Medulla oblongata (tissue), 1 donor: ENCODE data around the gene NAA25.
A peak's percentile ranks its signal among the peaks of the same experiment; 100 is the strongest.

Experiments used
- DNase-seq: peaks from one replicate; pipeline ENCODE4 v3.0.0-alpha.2; 2015; ENCODE audit errors: extremely low spot score

The NAA25 gene

DNA sequence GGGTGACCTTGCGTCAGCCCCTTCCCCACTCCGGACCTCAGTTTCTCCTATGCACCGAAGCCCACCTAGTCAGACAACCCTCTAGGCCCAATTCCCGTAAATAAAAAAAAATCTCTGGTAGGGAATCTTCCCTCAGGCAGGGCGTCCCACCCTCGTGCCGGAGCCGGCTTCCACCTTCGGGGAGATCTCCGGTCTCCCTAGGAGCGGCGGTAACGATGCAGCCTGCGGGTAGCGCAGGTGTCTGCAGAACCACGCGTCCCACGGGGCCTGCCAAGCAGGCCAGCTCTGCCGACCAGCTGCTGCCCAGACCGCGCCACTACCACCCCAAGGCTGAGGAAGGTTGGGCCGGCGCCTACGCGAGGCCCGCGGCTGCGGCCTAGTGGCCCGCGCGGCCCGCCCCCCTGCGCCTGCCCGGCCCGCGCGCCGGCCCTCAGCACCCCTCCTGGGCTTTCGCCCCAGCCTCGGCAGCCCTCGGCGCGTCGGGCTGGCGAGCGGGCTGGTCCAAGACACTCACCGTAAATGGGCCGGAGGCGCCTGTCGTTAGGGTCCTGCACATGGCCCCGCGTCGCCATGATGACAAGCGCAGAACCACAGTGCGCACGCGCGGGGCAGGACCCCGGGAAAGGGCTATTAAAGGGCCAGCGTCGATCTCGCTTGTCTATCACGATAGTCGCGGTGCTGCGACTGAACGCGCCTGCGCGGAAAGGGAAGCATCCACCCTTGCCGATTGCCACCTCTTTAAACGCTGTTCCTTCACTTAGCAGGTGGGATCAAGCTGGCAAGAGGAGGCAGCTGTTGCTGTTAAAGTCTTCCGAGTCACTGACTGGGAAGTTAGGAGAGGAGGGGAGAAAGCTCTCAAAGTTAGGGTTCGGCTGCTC lies at the start of gene NAA25:
NAA25 (minus strand) TSS at position 582 of the 878 bp plus-strand sequence; CDS start at position 572, 10 bp downstream.
- DNase-seq, result peak; percentile 94

- no peak for DNase-seq
Measured at GRCh38 chr12:112153893-112154219, 45.3 kb upstream of the NAA25 start.

GRCh38 chr12:112153181-112153892 lies 44.8 kb upstream of the NAA25 start:
- DNase-seq, result no peak

GRCh38 chr12:112151766-112152541 lies 43.4 kb upstream of the NAA25 start:
- no peak for DNase-seq

GRCh38 chr12:112149596-112149995 lies 41.0 kb upstream of the NAA25 start:
- DNase-seq, result no peak

DNA sequence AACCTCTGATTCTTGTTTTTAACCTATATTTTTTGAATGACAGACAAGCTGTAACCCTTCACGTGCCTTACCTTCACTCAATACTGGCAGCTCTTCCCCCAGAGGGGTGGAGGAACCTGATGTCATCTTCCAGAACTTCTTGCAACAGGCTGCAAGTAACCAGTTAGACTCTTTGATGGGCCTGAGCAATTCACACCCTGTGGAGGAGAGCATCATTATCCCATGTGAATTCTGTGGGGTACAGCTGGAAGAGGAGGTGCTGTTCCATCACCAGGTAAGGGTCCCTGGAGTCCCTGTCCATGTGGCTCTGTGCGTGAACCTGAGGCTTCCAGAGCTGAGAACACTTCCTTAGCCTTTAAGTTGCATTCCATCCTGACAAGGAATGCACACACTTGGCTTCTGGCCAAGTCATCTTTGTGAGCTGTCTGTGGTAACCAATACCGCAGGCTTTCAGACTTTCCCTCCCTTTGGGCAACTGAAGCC lies 39.5 kb upstream of the NAA25 start:
- DNase-seq, result no peak

- DNase-seq, result no peak
Measured at GRCh38 chr12:112146123-112146522, 37.5 kb upstream of the NAA25 start.

GRCh38 chr12:112140728-112141127 lies 32.1 kb upstream of the NAA25 start:
- DNase-seq, result no peak

DNA sequence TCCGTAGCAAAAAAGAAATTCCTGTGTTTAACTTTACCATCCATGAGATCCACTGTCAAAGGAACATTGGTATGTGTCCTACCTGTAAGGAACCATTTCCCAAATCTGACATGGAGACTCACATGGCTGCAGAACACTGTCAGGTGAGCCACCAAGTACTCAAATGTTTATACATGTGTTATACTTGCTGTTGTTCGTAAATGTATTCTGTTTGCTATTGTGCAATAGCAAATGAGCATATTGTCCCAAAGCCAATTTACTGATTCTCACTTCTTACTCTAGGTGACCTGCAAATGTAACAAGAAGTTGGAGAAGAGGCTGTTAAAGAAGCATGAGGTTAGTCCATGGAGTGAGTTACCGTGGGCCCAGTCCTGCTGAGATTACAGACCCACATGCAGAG lies 26.1 kb upstream of the NAA25 start:
- DNase-seq, result no peak

- no peak for DNase-seq
Measured at GRCh38 chr12:112133418-112133817, 24.8 kb upstream of the NAA25 start.

DNA sequence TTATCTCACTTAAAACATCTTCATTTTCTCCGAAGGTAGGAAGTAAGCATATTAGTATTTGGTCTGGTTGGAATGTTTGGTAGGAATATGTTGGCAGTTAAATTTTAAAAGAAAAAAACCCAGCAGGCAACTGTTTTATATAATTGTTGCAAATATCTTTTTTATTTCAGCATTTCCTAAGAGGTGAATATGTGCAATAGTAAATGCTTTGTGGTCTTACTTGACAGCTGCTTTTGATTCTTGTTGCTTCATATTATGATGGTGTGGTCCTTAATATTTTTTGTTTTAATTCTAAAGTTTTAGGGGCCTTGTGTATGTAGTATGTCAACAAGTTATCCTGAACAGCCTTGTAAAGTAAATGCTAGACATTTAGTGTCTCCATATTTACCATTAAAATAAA lies 23.1 kb upstream of the NAA25 start:
- DNase-seq, result no peak

GRCh38 chr12:112130441-112130998 lies 21.9 kb upstream of the NAA25 start:
- peak; percentile 63 for DNase-seq

- no peak for DNase-seq
Measured at GRCh38 chr12:112126911-112127310, 18.3 kb upstream of the NAA25 start.

DNA sequence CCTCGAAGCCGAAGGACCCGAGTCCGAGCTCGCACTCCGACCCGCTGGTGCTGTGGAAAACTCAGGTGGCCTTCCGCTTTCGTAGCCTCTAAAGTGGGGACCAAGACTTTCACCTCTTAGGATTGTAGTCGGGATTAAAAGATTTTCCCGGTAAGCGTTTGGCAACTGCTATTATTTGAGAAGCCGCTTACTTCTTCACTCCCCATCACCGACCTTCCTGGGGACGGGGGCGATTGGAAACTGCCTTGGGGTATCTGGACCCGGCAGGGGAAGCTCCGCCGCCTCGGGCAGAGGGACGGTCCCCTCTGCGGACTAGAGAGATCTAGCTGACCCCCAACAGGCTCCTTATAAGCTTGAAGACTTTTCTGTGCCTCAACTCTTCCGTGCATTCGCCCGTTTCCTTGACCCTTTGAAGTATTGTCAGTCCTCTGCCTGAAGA lies 17.4 kb upstream of the NAA25 start:
- peak; percentile 28 for DNase-seq

DNA sequence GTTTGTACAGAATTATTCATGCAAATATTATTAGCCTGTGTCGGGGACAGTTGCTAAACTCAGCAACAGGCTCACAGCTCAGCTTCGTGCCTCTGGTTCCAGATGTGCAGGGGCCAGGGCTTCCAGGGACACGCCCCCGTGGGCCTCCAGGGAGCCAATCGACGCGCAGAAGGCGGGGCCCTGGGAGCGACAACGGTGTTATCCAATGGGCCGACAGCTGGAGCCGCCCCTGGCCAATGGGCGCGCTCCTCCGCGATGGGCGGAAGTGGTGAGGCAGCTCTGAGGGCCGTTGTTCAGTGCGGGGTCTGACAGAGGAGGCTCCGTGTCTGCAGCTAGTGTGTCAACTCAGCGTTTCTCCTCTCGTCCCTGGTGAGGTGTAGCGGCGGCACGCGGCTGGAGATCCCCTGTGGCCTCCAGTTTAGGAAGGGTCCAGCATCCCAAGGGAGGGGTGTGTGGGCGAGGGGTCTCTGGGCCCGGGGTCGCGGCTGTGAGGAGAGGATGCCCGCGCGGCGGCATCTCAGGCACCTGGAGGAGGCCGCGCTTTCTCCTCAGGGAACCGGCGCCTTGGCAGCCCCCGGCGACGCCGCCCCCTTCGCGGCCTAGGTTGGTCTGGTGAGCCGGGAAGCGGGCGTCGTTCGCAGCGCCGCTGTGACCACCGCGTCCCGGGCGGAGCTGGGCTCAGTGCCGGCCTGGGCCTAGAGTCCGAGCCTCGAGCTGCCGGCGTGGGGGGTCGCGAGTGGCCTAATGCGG lies 16.8 kb upstream of the NAA25 start, which contains the start of gene TRAFD1:
TRAFD1 (plus strand) TSS at position 311 of the 750 bp plus-strand sequence. CDS start 4,963 bp downstream, outside the sequence.
- peak; percentile 98 for DNase-seq

GRCh38 chr12:112124918-112125249 lies 16.3 kb upstream of the NAA25 start:
- no peak for DNase-seq

- DNase-seq, result no peak
Measured at GRCh38 chr12:112122823-112123690, 14.5 kb upstream of the NAA25 start.

GRCh38 chr12:112121780-112122565 lies 13.4 kb upstream of the NAA25 start:
- peak; percentile 61 for DNase-seq

- DNase-seq, result no peak
Measured at GRCh38 chr12:112117685-112118084, 9.1 kb upstream of the NAA25 start.
